HEK293T (cell line): ENCODE measurements around the gene RORC.

Experiments
- ARNT ChIP-seq: fragments of 450-650 bp; IDR thresholded peaks from 2 replicates; pipeline ENCODE4 v1.6.1; 2017; ENCODE audit warnings: mild to moderate bottlenecking
- FOXA1 ChIP-seq: fragments of 450-650 bp; IDR thresholded peaks from 2 replicates; pipeline ENCODE4 v1.6.1; 2016; ENCODE audit warnings: mild to moderate bottlenecking
- FOXK2 ChIP-seq: fragments of 450-650 bp; IDR thresholded peaks from 2 replicates; pipeline ENCODE4 v1.6.1; 2016; ENCODE audit warnings: mild to moderate bottlenecking
- FOXM1 ChIP-seq: fragments of 450-650 bp; IDR thresholded peaks from 2 replicates; pipeline ENCODE4 v1.6.1; 2017; ENCODE audit warnings: mild to moderate bottlenecking, borderline replicate concordance
- HDGF ChIP-seq: fragments of 450-650 bp; IDR thresholded peaks from 2 replicates; pipeline ENCODE4 v1.6.1; 2017; ENCODE audit warnings: antibody characterized with exemption, borderline replicate concordance
- L3MBTL2 ChIP-seq: fragments of 450-650 bp; conservative IDR thresholded peaks from 2 replicates; pipeline ENCODE4 v1.6.1; 2016; ENCODE audit warnings: mild to moderate bottlenecking
- SP1 ChIP-seq: fragments of 450-650 bp; IDR thresholded peaks from 2 replicates; pipeline ENCODE4 v1.6.1; 2017
- TARDBP ChIP-seq: fragments of 450-650 bp; IDR thresholded peaks from 2 replicates; pipeline ENCODE4 v1.6.1; 2016

DNA sequence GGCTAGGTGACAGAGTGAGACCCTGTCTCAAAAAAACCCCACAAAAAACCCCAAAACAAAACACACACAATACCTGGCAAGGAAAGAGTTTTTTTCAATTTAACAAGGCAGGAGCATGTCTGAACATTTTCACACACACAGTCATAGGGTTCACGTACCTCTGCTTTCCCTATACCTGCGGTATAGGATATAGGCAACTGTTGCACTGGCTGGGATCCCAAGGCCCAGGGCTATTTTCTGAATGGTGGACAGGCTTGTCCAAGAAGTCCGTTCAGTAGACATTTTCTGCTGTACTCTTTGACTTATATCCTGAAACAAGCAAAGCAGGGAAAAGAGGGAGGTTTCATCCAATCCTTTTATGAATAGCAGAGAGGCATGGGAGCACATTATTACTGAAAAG, 48.9 kb downstream of the RORC start:
- TF ChIP-seq FOXK2 (no peak), SP1 (no peak), FOXM1 (no peak), TARDBP (no peak), HDGF (no peak), L3MBTL2 (no peak), FOXA1 (no peak), ARNT (no peak)
